Stimulated activated CD8-positive, alpha-beta memory T cell treated with anti-CD3 and anti-CD28 coated beads, Interleukin-2, amount 100 ng/mL, for 48 hours (primary cell): ENCODE data around the gene CCDC18.
"Not testable (repeated sequence)": the region's sequence is repeated elsewhere in the genome, so short reads cannot be mapped to it uniquely, and the experiment has no call there.

Experiments used
- DNase-seq, 2 donors: peaks; one replicate each; pipeline ENCODE4 v3.0.0-alpha.2; 2020; ENCODE audit warnings: low read depth in 2 of 2

The CCDC18 gene

GRCh38 chr1:93243233-93243632 lies 62.7 kb downstream of the CCDC18 start:
- not testable (repeated sequence) for DNase-seq

GRCh38 chr1:93244298-93245069 lies 64.0 kb downstream of the CCDC18 start:
- DNase-seq, result no peak

GRCh38 chr1:93251966-93252365 lies 71.4 kb downstream of the CCDC18 start:
- DNase-seq, result no peak

- DNase-seq, result no peak
Measured at GRCh38 chr1:93252598-93252997, 72.1 kb downstream of the CCDC18 start.

- DNase-seq, result no peak
Measured at GRCh38 chr1:93253516-93253915, 73.0 kb downstream of the CCDC18 start.

- DNase-seq, result no peak
Measured at GRCh38 chr1:93255222-93256079, 74.9 kb downstream of the CCDC18 start.

GRCh38 chr1:93256433-93256832 lies 75.9 kb downstream of the CCDC18 start:
- no peak for DNase-seq

- no peak for DNase-seq
Measured at GRCh38 chr1:93257889-93258288, 77.4 kb downstream of the CCDC18 start.

GRCh38 chr1:93260726-93261125 lies 80.2 kb downstream of the CCDC18 start:
- DNase-seq, result not testable (repeated sequence)

- DNase-seq, result no peak
Measured at GRCh38 chr1:93262645-93263044, 82.1 kb downstream of the CCDC18 start.

- DNase-seq, result not testable (repeated sequence)
Measured at GRCh38 chr1:93268888-93269287, 88.4 kb downstream of the CCDC18 start.

- DNase-seq, result not testable (repeated sequence)
Measured at GRCh38 chr1:93275262-93275633, 94.7 kb downstream of the CCDC18 start.

- no peak for DNase-seq
Measured at GRCh38 chr1:93275634-93276295, 95.2 kb downstream of the CCDC18 start.

- not testable (repeated sequence) for DNase-seq
Measured at GRCh38 chr1:93277530-93277929, 97.0 kb downstream of the CCDC18 start.

- no peak for DNase-seq
Measured at GRCh38 chr1:93283496-93283895, 103.0 kb downstream of the CCDC18 start.

GRCh38 chr1:93288558-93288957 lies 108.0 kb downstream of the CCDC18 start:
- no peak for DNase-seq

- no peak for DNase-seq
Measured at GRCh38 chr1:93296555-93297154, 116.1 kb downstream of the CCDC18 start.

GRCh38 chr1:93301131-93301530 lies 120.6 kb downstream of the CCDC18 start:
- DNase-seq, result no peak

- no peak for DNase-seq
Measured at GRCh38 chr1:93302078-93302477, 121.6 kb downstream of the CCDC18 start.

- DNase-seq, result no peak
Measured at GRCh38 chr1:93304716-93305138, 124.2 kb downstream of the CCDC18 start.

- DNase-seq, result no peak
Measured at GRCh38 chr1:93306920-93307319, 126.4 kb downstream of the CCDC18 start.

GRCh38 chr1:93313026-93313425 lies 132.5 kb downstream of the CCDC18 start:
- DNase-seq, result no peak
